GM10248 (cell line): Measurements from ENCODE around the gene HYOU1.
"Not testable (repeated sequence)": the region's sequence is repeated elsewhere in the genome, so short reads cannot be mapped to it uniquely, and the experiment has no call there.

Experiments used
- CTCF ChIA-PET: fragments of 300-600 bp; sonication (Branson Sonifier 250); formaldehyde crosslinking; extraction: SDS; loops from one replicate; lab custom pipeline; 2021; ENCODE audit warnings: antibody characterized with exemption; lab: Yijun Ruan, JAX
- POLR2A ChIA-PET: fragments of 350-650 bp; sonication (Branson Sonifier 250); formaldehyde crosslinking; extraction: SDS; loops from one replicate; lab custom pipeline; 2020; ENCODE audit warnings: antibody characterized with exemption; lab: Yijun Ruan, JAX
- DNase-seq: peaks from one replicate; pipeline ENCODE4 v3.0.0; 2012; ENCODE audit errors: extremely low spot score
- CTCF ChIP-seq: IDR thresholded peaks from 2 replicates; pipeline ENCODE4 v1.5.1; 2012; ENCODE audit warnings: mild to moderate bottlenecking, low read depth; ENCODE audit errors: extremely low read depth, missing control alignments, control extremely low read depth

Gene HYOU1

GRCh38 chr11:119057000-119057769 is at the start of gene HYOU1:
Gene HYOU1, minus strand, starts transcription at chr11:119057205. Its CDS starts 1,045 bp downstream, at chr11:119056160.
- TF ChIP-seq CTCF: peak; percentile 18
- ChIA-PET CTCF (interaction anchor here (0.6 to 4.4 kb wide), 14 partner anchors 9 to 268 kb away, joined by 3 to 39 read pairs (median 3); partner anchors contain the start of genes DPAGT1 and VPS11), POLR2A (interaction anchor here (1.0 to 2.1 kb wide), 6 partner anchors 9 to 38 kb away, joined by 3 to 6 read pairs (median 4); partner anchors contain the start of genes HMBS and VPS11)
- peak; percentile 99 for DNase-seq

GRCh38 chr11:119103793-119104192 is 46.8 kb upstream of the HYOU1 start:
- no peak for TF ChIP-seq CTCF
- DNase-seq: no peak
- POLR2A ChIA-PET: no interaction called here
- CTCF ChIA-PET: interaction anchor here (1.1 to 3.6 kb wide), 3 partner anchors 15 to 220 kb away, joined by 3 to 11 read pairs (median 3); no protein-coding TSS in a partner anchor

GRCh38 chr11:119103161-119103664 is 46.2 kb upstream of the HYOU1 start:
- CTCF ChIA-PET: interaction anchor here (1.0 to 3.6 kb wide), 4 partner anchors 15 to 220 kb away, joined by 3 to 11 read pairs (median 4); no protein-coding TSS in a partner anchor
- not testable (repeated sequence) for DNase-seq
- POLR2A ChIA-PET: interaction anchor here (1.1 to 1.8 kb wide), 3 partner anchors 9 to 18 kb away, joined by 4 to 7 read pairs (median 5); partner anchors contain the start of gene HMBS

GRCh38 chr11:119101759-119102423 is 44.9 kb upstream of the HYOU1 start, which contains the start of gene DPAGT1:
Gene DPAGT1, minus strand, starts transcription at chr11:119101853. Its CDS starts 198 bp downstream, at chr11:119101655.
- TF ChIP-seq CTCF: no peak
- ChIA-PET CTCF (interaction anchor here (0.8 to 3.6 kb wide), 11 partner anchors 14 to 222 kb away, joined by 3 to 11 read pairs (median 3); partner anchors contain the start of genes CBL, HINFP, HMBS and SLC37A4), POLR2A (interaction anchor here (0.6 to 1.8 kb wide), 8 partner anchors 8 to 58 kb away, joined by 3 to 7 read pairs (median 4); partner anchors contain the start of genes HINFP and HMBS)
- DNase-seq: peak; percentile 80

GRCh38 chr11:119100994-119101758 is 44.2 kb upstream of the HYOU1 start:
- POLR2A ChIA-PET: interaction anchor here (0.6 to 1.8 kb wide), 6 partner anchors 7 to 57 kb away, joined by 3 to 7 read pairs (median 4); no protein-coding TSS in a partner anchor
- no peak for TF ChIP-seq CTCF
- CTCF ChIA-PET: interaction anchor here (1.0 to 3.6 kb wide), 7 partner anchors 15 to 222 kb away, joined by 3 to 11 read pairs (median 3); partner anchors contain the start of genes CBL, HMBS and SLC37A4
- DNase-seq: no peak
